Thyroid gland (tissue), 4 donors: ENCODE data around the gene ARHGDIG. TPM values are rescaled to one million over a fixed set of nuclear protein-coding genes. Genes with fewer than 3 reads are reported as not detected.
"Not testable (repeated sequence)": the region's sequence is repeated elsewhere in the genome, so short reads cannot be mapped to it uniquely, and the experiment has no call there.

Experiments used
- DNase-seq, 2 donors: peaks; one replicate each; pipeline ENCODE4 v3.0.0-alpha.2; 2019
- H3K27ac ChIP-seq, 3 donors: fragments of 200-600 bp; sonication (generic); 1 replicate in 2 of 3; 2 replicates in 1 of 3; pipeline ENCODE4 v1.5.1; 2016 to 2019; ENCODE audit warnings: mild to moderate bottlenecking in 1 of 3, moderate library complexity in 1 of 3
- H3K27me3 ChIP-seq: fragments of 200-600 bp; sonication (generic); one replicate; pipeline ENCODE4 v1.5.1; 2019
- H3K36me3 ChIP-seq, 2 donors: fragments of 200-600 bp; sonication (generic); one replicate each; pipeline ENCODE4 v1.5.1; 2016 to 2019
- H3K4me1 ChIP-seq, 2 donors: fragments of 200-600 bp; sonication (generic); one replicate each; pipeline ENCODE4 v1.5.1; 2017 to 2019
- H3K4me3 ChIP-seq, 3 donors: fragments of 200-600 bp; sonication (generic); replicated peaks in 1 of 3; 1 replicate in 2 of 3; 2 replicates in 1 of 3; pipeline ENCODE4 v1.5.1; 2016; ENCODE audit warnings: mild to moderate bottlenecking in 1 of 3
- H3K9me3 ChIP-seq: fragments of 200-600 bp; sonication (generic); one replicate; pipeline ENCODE4 v1.5.1; 2017
- POLR2A ChIP-seq, 2 donors: fragments of 450-650 bp; IDR thresholded peaks; one replicate each; pipeline ENCODE4 v1.6.1; 2017; ENCODE audit warnings: antibody characterized with exemption in 2 of 2, mild to moderate bottlenecking in 2 of 2, moderate library complexity in 1 of 2
- WGBS, 2 donors: methylation state at CpG; one replicate each; pipeline ENCODE4 v1.1.5; 2017; 5-methylcytosine and 5-hydroxymethylcytosine counted together
- intact Hi-C: fragments of 100-400 bp; cut with DNase I; formaldehyde crosslinking; loops from one replicate; pipeline ENCODE4 v1.15.1; 2023
- total RNA-seq, 4 donors: library from RNA; depleted of rRNA; stranded (reverse); fragments of >200 nt; gene quantifications; one replicate each; pipeline ENCODE4 v1.2.3, GENCODE V29; 2016
- TF ChIP-seq, protein P1 (sequence below), 6 experiments: fragments of 200-600 bp in 3 of 6; fragments of 450-650 bp in 3 of 6; sonication (generic) in 3 of 6; IDR thresholded peaks; one replicate each; pipeline ENCODE4 v1.5.1; 2016 to 2019; ENCODE audit warnings: antibody characterized with exemption in 6 of 6, mild to moderate bottlenecking in 2 of 6, inconsistent platforms in 1 of 6, moderate library complexity in 1 of 6

The ARHGDIG gene
- total RNA-seq, 4 donors from 2014 or later: not detected

DNA sequence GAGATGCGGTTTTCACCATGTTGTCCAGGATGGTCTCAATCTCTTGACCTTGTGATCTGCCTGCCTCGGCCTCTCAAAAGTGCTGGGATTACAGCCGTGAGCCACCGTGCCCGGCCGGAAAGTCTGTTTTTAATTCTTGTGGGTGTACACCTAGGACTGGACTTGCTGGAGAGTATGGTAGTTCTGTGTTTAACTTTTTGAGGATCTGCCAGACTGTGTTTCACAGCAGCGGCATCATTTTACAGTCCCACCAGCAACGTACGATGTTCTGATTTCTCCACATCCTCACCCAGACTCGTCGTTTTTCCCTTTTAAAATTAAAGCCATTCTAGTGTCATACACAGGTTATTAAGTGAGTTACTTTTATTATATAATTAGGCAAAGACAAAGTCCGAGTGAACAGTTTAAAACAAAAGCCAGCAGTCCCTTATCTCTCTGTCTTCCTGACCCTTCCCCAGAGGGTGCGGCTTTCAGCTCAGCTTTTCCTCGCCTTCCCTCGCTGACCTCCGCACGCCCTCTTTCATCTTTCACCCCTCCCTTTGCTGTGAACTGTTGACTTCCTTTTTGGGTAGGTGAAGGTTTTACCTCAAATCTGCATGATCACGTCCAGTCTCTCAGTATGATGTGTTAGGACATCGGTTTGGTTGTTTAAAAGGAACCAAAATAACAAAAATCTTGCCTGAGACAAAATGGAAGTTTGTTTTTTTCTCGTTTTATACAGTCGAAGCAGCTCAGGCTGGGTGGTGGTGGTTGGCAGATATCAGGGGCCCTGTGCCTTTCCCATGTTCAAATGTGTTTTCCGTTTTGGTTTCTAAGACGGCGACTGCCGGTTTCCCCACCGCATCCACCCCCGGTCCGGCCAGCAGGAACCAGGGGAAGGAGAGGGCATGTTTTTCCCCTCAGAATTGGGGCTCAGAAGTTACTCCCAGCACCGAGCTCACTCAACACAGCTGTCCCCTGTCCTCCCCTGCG lies 27.7 kb upstream of the ARHGDIG start:
- no peak overlapping the region for H3K27ac ChIP-seq

DNA sequence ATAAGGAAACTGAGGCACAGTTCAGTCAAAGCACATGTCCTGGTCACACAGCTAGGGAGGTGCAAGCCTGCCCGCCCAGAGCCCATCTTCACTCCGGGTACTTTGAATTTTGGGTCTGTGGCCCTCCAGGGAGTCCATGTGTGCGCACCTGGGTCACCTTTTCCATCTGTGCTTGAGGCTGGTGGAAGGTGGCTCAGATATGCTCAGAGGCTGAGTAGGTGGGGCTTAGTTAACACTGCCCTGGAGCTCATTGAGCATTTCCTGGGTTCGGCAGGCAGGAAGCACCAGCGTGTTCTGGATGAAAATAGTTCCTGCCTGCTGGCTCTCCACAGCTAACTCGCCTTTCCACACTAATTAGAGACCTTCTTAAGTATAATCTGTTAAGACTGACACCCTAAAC lies 26.6 kb upstream of the ARHGDIG start:
- 88 to 94% methylated on average over 5 to 6 of the region's 6 CpGs for WGBS, 2 donors
- DNase-seq: no peak
- Histone ChIP-seq H3K9me3 (no peaks in the 10 kb centered on the region), H3K36me3 (peaks cover 13 to 24% of the 10 kb centered on the region in 2 donors), H3K27me3 (no peaks in the 10 kb centered on the region), H3K27ac (no peak overlapping the region), H3K4me3 (no peak overlapping the region), H3K4me1 (no peaks in the 10 kb centered on the region)
- no peak for TF ChIP-seq POLR2A (IDR thresholded peaks at IDR 0.05)
- TF ChIP-seq, protein P1, sequence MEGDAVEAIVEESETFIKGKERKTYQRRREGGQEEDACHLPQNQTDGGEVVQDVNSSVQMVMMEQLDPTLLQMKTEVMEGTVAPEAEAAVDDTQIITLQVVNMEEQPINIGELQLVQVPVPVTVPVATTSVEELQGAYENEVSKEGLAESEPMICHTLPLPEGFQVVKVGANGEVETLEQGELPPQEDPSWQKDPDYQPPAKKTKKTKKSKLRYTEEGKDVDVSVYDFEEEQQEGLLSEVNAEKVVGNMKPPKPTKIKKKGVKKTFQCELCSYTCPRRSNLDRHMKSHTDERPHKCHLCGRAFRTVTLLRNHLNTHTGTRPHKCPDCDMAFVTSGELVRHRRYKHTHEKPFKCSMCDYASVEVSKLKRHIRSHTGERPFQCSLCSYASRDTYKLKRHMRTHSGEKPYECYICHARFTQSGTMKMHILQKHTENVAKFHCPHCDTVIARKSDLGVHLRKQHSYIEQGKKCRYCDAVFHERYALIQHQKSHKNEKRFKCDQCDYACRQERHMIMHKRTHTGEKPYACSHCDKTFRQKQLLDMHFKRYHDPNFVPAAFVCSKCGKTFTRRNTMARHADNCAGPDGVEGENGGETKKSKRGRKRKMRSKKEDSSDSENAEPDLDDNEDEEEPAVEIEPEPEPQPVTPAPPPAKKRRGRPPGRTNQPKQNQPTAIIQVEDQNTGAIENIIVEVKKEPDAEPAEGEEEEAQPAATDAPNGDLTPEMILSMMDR (IDR thresholded peaks at IDR 0.05): no peak
- intact Hi-C loops: no loop called here

More for the DNA sequence above, 27.7 kb upstream of the ARHGDIG start:
- intact Hi-C loops: no loop called here
- TF ChIP-seq POLR2A (IDR thresholded peaks at IDR 0.05): no peak
- TF ChIP-seq, protein P1 (IDR thresholded peaks at IDR 0.05): no peak
- peaks cover 13 to 24% of the 10 kb centered on the region in 2 donors for H3K36me3 ChIP-seq
- no peak overlapping the region for H3K4me3 ChIP-seq
- 77 to 78% methylated on average over 30 of the region's 30 CpGs for WGBS, 2 donors
- no peak for DNase-seq
- H3K9me3 ChIP-seq: no peaks in the 10 kb centered on the region
- H3K4me1 ChIP-seq: no peaks in the 10 kb centered on the region
- no peaks in the 10 kb centered on the region for H3K27me3 ChIP-seq

DNA sequence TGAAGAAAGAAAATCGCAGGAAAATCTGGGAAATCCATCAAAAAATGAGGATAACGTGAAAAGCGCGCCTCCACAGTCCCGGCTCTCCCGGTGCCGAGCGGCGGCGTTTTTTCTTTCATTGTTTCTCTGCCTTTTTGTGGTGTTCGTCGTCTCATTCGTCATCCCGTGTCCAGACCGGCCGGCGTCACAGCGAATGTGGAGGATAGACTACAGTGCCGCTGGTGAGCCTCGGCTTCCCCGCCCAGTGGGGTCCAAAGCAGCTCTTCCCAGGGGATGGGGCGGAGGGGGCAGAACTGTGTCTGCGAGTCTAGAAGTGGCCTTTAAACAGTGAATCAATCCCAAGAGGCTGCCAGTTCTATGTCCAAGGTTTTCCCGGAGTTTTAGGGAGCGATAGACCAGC lies 25.9 kb upstream of the ARHGDIG start:
- Histone ChIP-seq H3K27me3 (no peaks in the 10 kb centered on the region), H3K4me3 (no peak overlapping the region), H3K9me3 (no peaks in the 10 kb centered on the region), H3K4me1 (no peaks in the 10 kb centered on the region), H3K27ac (no peak overlapping the region), H3K36me3 (peaks cover 18 to 25% of the 10 kb centered on the region in 2 donors)
- no peak for TF ChIP-seq POLR2A (IDR thresholded peaks at IDR 0.05)
- TF ChIP-seq, protein P1 (IDR thresholded peaks at IDR 0.05): no peak
- intact Hi-C loops: no loop called here
- 95 to 97% methylated on average over 25 of the region's 25 CpGs for whole genome bisulfite sequencing, 2 donors
- no peak for DNase-seq

DNA sequence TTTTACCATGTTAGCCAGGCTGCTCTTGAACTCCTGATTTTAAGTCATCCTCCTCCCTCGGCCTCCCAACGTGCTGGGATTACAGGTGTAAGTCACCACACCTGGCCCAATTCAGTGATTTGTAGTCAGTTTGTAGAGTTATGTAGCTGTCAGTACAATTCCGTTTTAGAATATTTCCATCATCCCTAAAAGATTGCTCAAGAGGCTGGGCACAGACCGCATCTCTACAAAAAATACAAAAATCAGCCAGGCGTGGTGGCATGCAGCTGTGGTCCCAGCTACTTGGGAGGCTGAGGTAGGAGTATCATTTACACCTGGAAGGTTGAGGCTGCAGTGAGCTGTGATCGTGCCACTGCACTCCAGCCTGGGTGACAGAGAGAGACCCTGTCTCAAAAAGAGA lies 25.2 kb upstream of the ARHGDIG start:
- Histone ChIP-seq H3K27ac (no peak overlapping the region), H3K4me3 (no peak overlapping the region), H3K27me3 (no peaks in the 10 kb centered on the region), H3K9me3 (no peaks in the 10 kb centered on the region), H3K4me1 (no peaks in the 10 kb centered on the region), H3K36me3 (peaks cover 18 to 32% of the 10 kb centered on the region in 2 donors)
- intact Hi-C loops: no loop called here
- 85 to 89% methylated on average over 6 of the region's 6 CpGs for WGBS, 2 donors
- TF ChIP-seq POLR2A (IDR thresholded peaks at IDR 0.05): no peak
- TF ChIP-seq, protein P1 (IDR thresholded peaks at IDR 0.05): no peak
- no peak for DNase-seq

DNA sequence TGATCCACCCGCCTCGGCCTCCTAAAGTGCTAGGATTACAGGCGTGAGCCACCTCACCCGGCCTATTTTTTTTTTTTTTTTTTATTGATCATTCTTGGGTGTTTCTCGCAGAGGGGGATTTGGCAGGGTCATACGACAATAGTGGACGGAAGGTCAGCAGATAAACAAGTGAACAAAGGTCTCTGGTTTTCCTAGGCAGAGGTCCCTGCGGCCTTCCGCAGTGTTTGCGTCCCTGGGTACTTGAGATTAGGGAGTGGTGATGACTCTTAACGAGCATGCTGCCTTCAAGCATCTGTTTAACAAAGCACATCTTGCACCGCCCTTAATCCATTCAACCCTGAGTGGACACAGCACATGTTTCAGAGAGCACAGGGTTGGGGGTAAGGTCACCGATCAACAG lies 22.3 kb upstream of the ARHGDIG start:
- peaks cover 30 to 46% of the 10 kb centered on the region in 2 donors for H3K36me3 ChIP-seq
- H3K4me1 ChIP-seq: peaks cover 8 to 10% of the 10 kb centered on the region in 2 donors
- H3K27me3 ChIP-seq, intact Hi-C loops, H3K9me3 ChIP-seq, H3K4me3 ChIP-seq, H3K27ac ChIP-seq, DNase-seq: not testable (repeated sequence)
- 86 to 95% methylated on average over 13 of the region's 13 CpGs for WGBS, 2 donors
